ENCODE measurements around the gene XXYLT1.
"Not testable (repeated sequence)": the region's sequence is repeated elsewhere in the genome, so short reads cannot be mapped to it uniquely, and the experiment has no call there.

The XXYLT1 gene

GRCh38 chr3:195103623-195104022, 167.3 kb downstream of the XXYLT1 start:
- intact Hi-C loops (cut with DNase I) = no loop called here
- DNase-seq = no peak

- intact Hi-C loops (cut with DNase I) = no loop called here
- peak in 1 of 42 donors; percentile 15 for DNase-seq
Observed at GRCh38 chr3:195102609-195103467, 168.1 kb downstream of the XXYLT1 start.

GRCh38 chr3:195101927-195102608, 168.9 kb downstream of the XXYLT1 start:
- peak in 1 of 42 donors; percentile 7 for DNase-seq
- intact Hi-C loops (cut with DNase I) = no loop called here

- intact Hi-C loops (cut with DNase I) = no loop called here
- DNase-seq = peak in 3 of 42 donors; percentile 28 to 44 (median 39)
Observed at GRCh38 chr3:195101001-195101583, 169.9 kb downstream of the XXYLT1 start.

GRCh38 chr3:195099951-195100785, 170.8 kb downstream of the XXYLT1 start:
- intact Hi-C loops (cut with DNase I) = no loop called here
- peak in 2 of 42 donors; percentile 32 to 38 for DNase-seq

- intact Hi-C loops (cut with DNase I) = no loop called here
- peak in 2 of 42 donors; percentile 26 for DNase-seq
Observed at GRCh38 chr3:195098741-195099525, 172.0 kb downstream of the XXYLT1 start.

GRCh38 chr3:195097331-195098255, 173.4 kb downstream of the XXYLT1 start:
- peak in 1 of 42 donors; percentile 13 for DNase-seq
- intact Hi-C loops (cut with DNase I) = no loop called here

GRCh38 chr3:195096484-195097330, 174.3 kb downstream of the XXYLT1 start:
- intact Hi-C loops (cut with DNase I) = no loop called here

GRCh38 chr3:195096053-195096452, 174.9 kb downstream of the XXYLT1 start:
- intact Hi-C loops (cut with DNase I) = no loop called here
- peak in 1 of 42 donors; percentile 0 for DNase-seq

More at GRCh38 chr3:195096484-195097330, 174.3 kb downstream of the XXYLT1 start:
- peak in 1 of 42 donors; percentile 29 for DNase-seq

- intact Hi-C loops (cut with DNase I) = no loop called here
Observed at GRCh38 chr3:195095704-195096036, 175.3 kb downstream of the XXYLT1 start.

GRCh38 chr3:195095035-195095703, 175.8 kb downstream of the XXYLT1 start:
- peak in 3 of 42 donors; percentile 18 to 36 (median 22) for DNase-seq
- intact Hi-C loops (cut with DNase I) = no loop called here

More at GRCh38 chr3:195095704-195096036, 175.3 kb downstream of the XXYLT1 start:
- DNase-seq = peak in 1 of 42 donors; percentile 24

GRCh38 chr3:195094191-195094921, 176.6 kb downstream of the XXYLT1 start:
- intact Hi-C loops (cut with DNase I) = no loop called here
- peak in 2 of 42 donors; percentile 29 to 31 for DNase-seq

GRCh38 chr3:195093731-195094130, 177.2 kb downstream of the XXYLT1 start:
- intact Hi-C loops (cut with DNase I) = no loop called here
- peak in 1 of 42 donors; percentile 30 for DNase-seq

- intact Hi-C loops (cut with DNase I) = not testable (repeated sequence)
- DNase-seq = peak in 3 of 42 donors; percentile 21 to 29 (median 25)
Observed at GRCh38 chr3:195087840-195088601, 182.9 kb downstream of the XXYLT1 start.
